Urinary bladder (tissue), 4 donors: Measurements from ENCODE around the gene SLK. TPM values are rescaled to one million over a fixed set of nuclear protein-coding genes. Genes with fewer than 3 reads are reported as not detected.

Source experiments
- DNase-seq: peaks from one replicate; pipeline ENCODE4 v3.0.0-alpha.2; 2015; ENCODE audit errors: extremely low spot score
- H3K27ac ChIP-seq: one replicate; pipeline ENCODE4 v1.5.1; 2013; ENCODE audit warnings: low read depth, mild to moderate bottlenecking, moderate library complexity
- H3K36me3 ChIP-seq: one replicate; pipeline ENCODE4 v1.6.1; 2013; ENCODE audit warnings: mild to moderate bottlenecking, moderate library complexity; ENCODE audit not compliant: insufficient read depth
- H3K4me1 ChIP-seq: one replicate; pipeline ENCODE4 v1.6.1; 2013; ENCODE audit warnings: mild to moderate bottlenecking, moderate library complexity; ENCODE audit not compliant: insufficient read depth
- H3K4me3 ChIP-seq: one replicate; pipeline ENCODE4 v1.5.1; 2013; ENCODE audit warnings: low read depth, low read length
- WGBS: extraction: QIAGEN DNeasy Blood & Tissue Kit; methylation state at CpG from one replicate; pipeline ENCODE4 v1.1.7; 2013; 5-methylcytosine and 5-hydroxymethylcytosine counted together
- polyA plus RNA-seq: library from polyadenylated mRNA; stranded (reverse); fragments of 200-250 nt; gene quantifications from one replicate; pipeline ENCODE4 v1.2.3, GENCODE V29; 2013
- total RNA-seq: library from RNA; depleted of rRNA; stranded (reverse); fragments of >200 nt; gene quantifications from one replicate; pipeline ENCODE4 v1.2.3, GENCODE V29; 2014
- donor health status: healthy with polysubstance abuse.
- donor health status: healthy.

The SLK gene
- total and polyA plus RNA-seq, 2 donors: 32.7 to 120 TPM

GRCh38 chr10:104045151-104046089 is 78.5 kb downstream of the SLK start:
- H3K36me3 ChIP-seq: no peaks in the 10 kb centered on the region
- H3K27ac ChIP-seq: no peak overlapping the region
- no peak for DNase-seq
- no peak overlapping the region for H3K4me3 ChIP-seq
- WGBS: 74% methylated on average over 9 of the region's 9 CpGs
- H3K4me1 ChIP-seq: no peaks in the 10 kb centered on the region

- H3K4me1 ChIP-seq: no peaks in the 10 kb centered on the region
- no peak overlapping the region for H3K27ac ChIP-seq
- DNase-seq: no peak
- H3K36me3 ChIP-seq: no peaks in the 10 kb centered on the region
- 93% methylated on average over 6 of the region's 6 CpGs for WGBS
- no peak overlapping the region for H3K4me3 ChIP-seq
Observed at GRCh38 chr10:104046651-104047050, 79.7 kb downstream of the SLK start.

- Histone ChIP-seq H3K36me3 (no peaks in the 10 kb centered on the region), H3K4me3 (no peak overlapping the region), H3K27ac (no peak overlapping the region), H3K4me1 (no peaks in the 10 kb centered on the region)
- DNase-seq: no peak
- 47% methylated on average over 8 of the region's 8 CpGs for WGBS
Observed at GRCh38 chr10:104049504-104050250, 82.7 kb downstream of the SLK start.

- no peak overlapping the region for H3K4me3 ChIP-seq
- 91% methylated on average over 2 of the region's 2 CpGs for WGBS
Observed at GRCh38 chr10:104052431-104052830, 85.5 kb downstream of the SLK start.

GRCh38 chr10:104053201-104053600 is 86.3 kb downstream of the SLK start:
- Histone ChIP-seq H3K4me3 (no peak overlapping the region), H3K27ac (no peak overlapping the region), H3K36me3 (no peaks in the 10 kb centered on the region), H3K4me1 (no peaks in the 10 kb centered on the region)
- 90% methylated on average over 4 of the region's 4 CpGs for WGBS
- DNase-seq: no peak

More at GRCh38 chr10:104052431-104052830, 85.5 kb downstream of the SLK start:
- no peak for DNase-seq
- H3K36me3 ChIP-seq: no peaks in the 10 kb centered on the region
- no peaks in the 10 kb centered on the region for H3K4me1 ChIP-seq
- H3K27ac ChIP-seq: no peak overlapping the region

- H3K27ac ChIP-seq: no peak overlapping the region
- no peaks in the 10 kb centered on the region for H3K4me1 ChIP-seq
- WGBS: 63% methylated on average over 8 of the region's 8 CpGs
- DNase-seq: no peak
- no peaks in the 10 kb centered on the region for H3K36me3 ChIP-seq
- no peak overlapping the region for H3K4me3 ChIP-seq
Observed at GRCh38 chr10:104054430-104054829, 87.5 kb downstream of the SLK start.

GRCh38 chr10:104056619-104057273 is 89.8 kb downstream of the SLK start:
- Histone ChIP-seq H3K4me1 (no peaks in the 10 kb centered on the region), H3K27ac (no peak overlapping the region), H3K4me3 (no peak overlapping the region), H3K36me3 (no peaks in the 10 kb centered on the region)
- WGBS: 86% methylated on average over 14 of the region's 14 CpGs
- no peak for DNase-seq

- no peak overlapping the region for H3K4me3 ChIP-seq
- WGBS: 70% methylated on average over 6 of the region's 6 CpGs
- no peaks in the 10 kb centered on the region for H3K36me3 ChIP-seq
- DNase-seq: no peak
- H3K4me1 ChIP-seq: no peaks in the 10 kb centered on the region
- H3K27ac ChIP-seq: no peak overlapping the region
Observed at GRCh38 chr10:104057717-104058116, 90.8 kb downstream of the SLK start.

- H3K27ac ChIP-seq: no peak overlapping the region
- WGBS: 60% methylated on average over 4 of the region's 4 CpGs
- DNase-seq: no peak
- H3K4me1 ChIP-seq: no peaks in the 10 kb centered on the region
- H3K4me3 ChIP-seq: no peak overlapping the region
- no peaks in the 10 kb centered on the region for H3K36me3 ChIP-seq
Observed at GRCh38 chr10:104059364-104059763, 92.4 kb downstream of the SLK start.

- WGBS: 83% methylated on average over 6 of the region's 6 CpGs
- no peak for DNase-seq
- no peaks in the 10 kb centered on the region for H3K4me1 ChIP-seq
Observed at GRCh38 chr10:104061196-104061595, 94.3 kb downstream of the SLK start.

GRCh38 chr10:104065748-104066147 is 98.8 kb downstream of the SLK start:
- DNase-seq: no peak
- WGBS: 91% methylated on average over 1 of the region's 1 CpG
- Histone ChIP-seq H3K36me3 (no peaks in the 10 kb centered on the region), H3K4me1 (no peaks in the 10 kb centered on the region), H3K4me3 (no peak overlapping the region), H3K27ac (no peak overlapping the region)

More at GRCh38 chr10:104061196-104061595, 94.3 kb downstream of the SLK start:
- Histone ChIP-seq H3K36me3 (no peaks in the 10 kb centered on the region), H3K4me3 (no peak overlapping the region), H3K27ac (no peak overlapping the region)

- H3K4me3 ChIP-seq: no peak overlapping the region
- H3K27ac ChIP-seq: no peak overlapping the region
- DNase-seq: no peak
- H3K36me3 ChIP-seq: no peaks in the 10 kb centered on the region
- H3K4me1 ChIP-seq: no peaks in the 10 kb centered on the region
- 76% methylated on average over 7 of the region's 7 CpGs for WGBS
Observed at GRCh38 chr10:104066945-104067344, 100.0 kb downstream of the SLK start.

- no peak for DNase-seq
- Histone ChIP-seq H3K27ac (no peak overlapping the region), H3K36me3 (no peaks in the 10 kb centered on the region), H3K4me3 (no peak overlapping the region), H3K4me1 (no peaks in the 10 kb centered on the region)
- WGBS: 49% methylated on average over 12 of the region's 12 CpGs
Observed at GRCh38 chr10:104067525-104067924, 100.6 kb downstream of the SLK start.
